GM18868 (cell line): ENCODE measurements around the gene WWOX.
"Not testable (repeated sequence)": the region's sequence is repeated elsewhere in the genome, so short reads cannot be mapped to it uniquely, and the experiment has no call there.

Source experiments
- ATAC-seq: cut with Tn5 transposase; IDR thresholded peaks from one replicate; pipeline ENCODE4 v1.9.1; 2021; ENCODE audit warnings: mild to moderate bottlenecking, moderate library complexity; ENCODE audit not compliant: unreplicated experiment

The WWOX gene

DNA sequence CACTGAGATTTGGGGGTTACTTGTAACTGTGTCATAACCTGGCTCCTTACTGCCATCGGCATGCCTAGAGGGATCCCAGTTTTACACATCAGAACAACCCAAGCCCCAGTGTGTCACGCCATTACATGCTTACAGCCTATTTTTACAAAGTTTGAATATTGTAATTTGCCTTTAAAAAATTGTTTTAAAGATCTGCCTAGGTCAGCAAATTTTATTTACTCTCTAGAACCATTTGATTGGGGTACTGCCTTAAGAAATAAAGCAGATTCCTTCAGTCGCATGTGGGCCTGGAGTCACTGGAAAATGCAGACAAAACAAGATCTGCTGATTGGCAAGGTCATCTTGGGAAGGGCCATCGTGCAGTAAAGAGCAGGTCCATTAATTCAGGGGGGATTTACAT, 566.9 kb downstream of the WWOX start:
- ATAC-seq: no peak

DNA sequence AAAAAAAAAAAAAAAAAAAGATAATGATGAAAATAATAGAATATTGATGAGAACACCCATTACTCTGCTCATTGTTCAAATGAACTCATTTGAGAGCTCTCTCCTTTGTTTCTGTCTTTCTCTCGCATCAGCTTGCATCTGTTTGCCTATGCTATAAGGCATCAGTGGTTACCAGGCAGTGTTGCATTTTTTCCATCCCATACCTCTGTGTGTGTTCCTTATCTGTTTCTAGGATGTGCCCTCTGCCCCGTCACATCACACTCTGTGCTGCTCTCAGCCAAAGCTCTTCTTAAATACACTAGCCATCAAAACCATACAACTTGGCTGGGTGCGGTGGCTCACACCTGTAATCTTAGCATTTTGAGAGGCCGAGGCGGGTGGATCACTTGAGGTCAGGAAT, 568.2 kb downstream of the WWOX start:
- no peak for ATAC-seq

DNA sequence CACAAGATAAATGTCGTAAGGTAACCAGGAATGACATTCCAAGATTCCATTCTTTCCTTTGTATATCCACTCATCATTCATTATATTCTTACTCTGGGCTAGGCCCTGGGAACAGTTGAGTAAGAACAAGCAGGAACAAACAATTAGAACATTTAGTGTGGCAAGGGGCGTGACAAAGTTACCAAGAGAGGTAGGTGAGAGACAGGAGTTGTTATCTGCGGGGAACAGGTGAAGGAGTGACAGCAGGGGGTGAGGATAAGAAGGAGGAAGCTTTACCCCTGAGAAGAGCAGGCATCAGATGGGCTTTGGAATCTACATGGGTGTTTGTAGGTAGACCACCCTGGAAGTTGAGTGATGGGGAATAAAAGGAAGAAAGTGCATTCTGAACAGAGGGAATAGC, 568.9 kb downstream of the WWOX start:
- ATAC-seq: no peak

DNA sequence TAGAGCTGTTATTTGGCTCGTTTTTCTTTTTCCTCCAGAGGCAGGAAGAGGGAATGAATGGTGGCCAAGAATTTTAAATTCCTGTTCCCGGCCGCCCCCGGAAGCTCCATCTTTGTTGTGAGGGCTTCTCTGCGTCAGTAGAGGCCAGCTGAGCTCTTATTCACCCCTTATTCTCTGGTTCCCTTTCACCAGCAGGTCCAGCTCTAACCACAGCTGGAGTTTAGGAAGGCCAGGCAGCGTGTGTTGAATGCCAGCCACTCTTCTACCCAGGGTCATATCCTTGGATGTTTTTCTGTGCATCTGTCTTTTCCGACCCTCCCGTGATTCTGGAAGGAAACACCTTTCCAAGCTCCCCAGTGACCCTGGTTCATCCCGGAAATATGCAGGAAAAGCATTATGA, 570.5 kb downstream of the WWOX start:
- no peak for ATAC-seq

DNA sequence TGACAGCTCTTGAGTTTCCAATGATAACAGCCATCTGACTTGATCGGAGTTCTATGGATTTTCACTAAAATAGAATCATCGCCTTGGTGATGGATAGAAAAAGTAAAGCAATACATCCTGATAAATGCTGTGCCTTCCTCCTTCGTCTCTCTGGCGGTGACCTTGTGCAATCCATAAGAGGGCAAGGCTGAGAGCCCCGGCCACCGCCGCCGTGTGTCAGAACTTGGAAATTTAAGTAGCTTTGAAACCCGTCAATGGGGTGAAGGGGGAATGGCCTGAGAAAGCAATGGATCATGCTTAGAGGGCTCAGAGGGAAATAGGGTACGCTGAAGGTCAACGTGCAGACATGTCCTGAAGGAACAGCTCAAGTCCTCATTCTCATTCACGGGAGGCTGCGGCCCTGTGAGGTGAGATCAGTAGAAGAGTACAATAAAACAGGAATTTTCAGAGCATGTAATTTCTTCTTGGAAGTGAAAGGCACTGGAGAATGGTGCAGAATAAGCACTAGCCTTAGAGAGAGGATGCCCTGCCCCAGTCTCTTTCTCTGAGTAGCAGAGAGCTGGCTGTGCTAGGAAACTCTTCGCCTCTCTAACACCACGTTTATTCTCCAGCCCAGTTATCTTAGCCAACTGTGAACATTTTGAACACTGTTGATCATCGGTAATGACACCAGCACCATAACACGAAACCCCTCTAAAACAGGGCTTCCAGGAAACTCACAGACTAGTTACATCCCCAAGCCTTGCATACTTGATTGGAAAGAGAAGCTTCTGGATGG, 573.5 kb downstream of the WWOX start:
- ATAC-seq: no peak

DNA sequence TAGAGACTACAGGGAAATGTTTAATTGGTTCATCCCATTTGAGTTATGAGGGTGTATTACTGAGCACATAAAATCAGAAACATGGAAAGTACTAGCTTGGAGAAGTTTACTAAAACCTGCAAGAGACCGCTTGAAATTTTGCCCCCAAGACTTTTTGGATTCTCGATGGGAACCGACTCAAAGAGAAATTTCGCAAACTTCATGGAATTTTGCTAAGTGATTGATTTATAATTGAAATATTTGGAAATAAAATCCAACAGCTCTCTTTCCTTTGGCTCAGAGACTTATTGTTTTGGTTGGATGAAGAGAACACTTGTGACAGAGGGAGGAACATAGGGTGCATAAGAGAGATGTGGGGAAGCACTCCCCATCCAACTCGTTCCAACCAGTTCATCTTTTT, 574.4 kb downstream of the WWOX start:
- ATAC-seq: no peak

DNA sequence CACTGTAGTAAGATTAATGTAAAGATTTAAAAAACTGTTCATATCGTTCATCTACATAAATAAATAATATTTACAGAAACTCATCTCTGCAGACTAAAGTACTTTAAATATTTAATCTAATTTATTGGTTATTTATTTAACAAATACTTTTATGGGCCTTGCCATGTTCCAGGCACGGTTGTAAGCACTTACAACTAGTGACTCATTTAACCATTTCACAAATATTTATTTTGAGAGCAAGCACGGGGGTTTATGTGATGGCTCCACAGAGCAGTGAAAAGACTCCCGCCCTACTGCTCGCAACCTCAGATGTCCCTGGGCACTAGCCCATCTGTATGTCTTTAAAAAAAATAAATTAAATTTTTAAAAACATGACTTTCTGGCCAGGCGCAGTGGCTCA, 575.9 kb downstream of the WWOX start:
- ATAC-seq: no peak

DNA sequence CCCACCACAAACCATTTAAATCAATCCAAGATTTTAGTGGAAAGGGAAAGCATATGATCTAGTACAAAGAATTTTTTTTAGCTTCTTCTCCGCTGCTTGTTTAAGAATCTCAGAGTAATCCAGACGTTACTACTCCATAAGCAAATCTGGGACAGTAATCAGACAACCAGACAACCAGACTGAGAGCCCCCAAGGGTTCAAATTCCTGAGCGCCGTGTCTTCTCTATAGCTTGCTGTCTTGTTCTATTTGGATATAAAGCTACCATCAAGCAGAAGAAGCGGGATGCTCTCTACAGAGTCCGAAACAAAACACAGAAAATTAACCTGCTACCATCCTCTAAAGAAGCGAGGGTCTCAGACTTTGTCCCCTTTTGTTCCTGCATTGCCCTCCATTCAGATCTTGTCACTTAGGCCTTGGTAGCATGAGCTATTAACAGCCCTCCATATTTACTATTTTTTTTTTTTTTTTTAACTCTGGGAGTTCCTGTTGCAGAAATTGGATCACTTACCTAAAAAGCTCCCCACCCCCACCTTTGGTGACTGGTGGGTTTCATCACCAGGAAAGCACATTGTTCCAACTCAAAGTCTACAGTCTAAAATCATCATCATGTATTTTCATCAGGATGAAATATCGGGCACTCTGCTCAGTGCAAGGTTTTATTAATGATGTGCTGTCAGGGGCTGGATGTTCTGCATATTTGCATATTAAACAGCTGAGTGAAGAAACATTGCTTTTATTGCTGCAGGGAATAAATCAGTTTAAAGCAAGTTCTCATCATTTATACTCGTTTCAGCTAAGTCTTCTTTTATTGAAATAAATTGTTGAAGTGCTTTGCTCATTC, 576.7 kb downstream of the WWOX start:
- no peak for ATAC-seq

DNA sequence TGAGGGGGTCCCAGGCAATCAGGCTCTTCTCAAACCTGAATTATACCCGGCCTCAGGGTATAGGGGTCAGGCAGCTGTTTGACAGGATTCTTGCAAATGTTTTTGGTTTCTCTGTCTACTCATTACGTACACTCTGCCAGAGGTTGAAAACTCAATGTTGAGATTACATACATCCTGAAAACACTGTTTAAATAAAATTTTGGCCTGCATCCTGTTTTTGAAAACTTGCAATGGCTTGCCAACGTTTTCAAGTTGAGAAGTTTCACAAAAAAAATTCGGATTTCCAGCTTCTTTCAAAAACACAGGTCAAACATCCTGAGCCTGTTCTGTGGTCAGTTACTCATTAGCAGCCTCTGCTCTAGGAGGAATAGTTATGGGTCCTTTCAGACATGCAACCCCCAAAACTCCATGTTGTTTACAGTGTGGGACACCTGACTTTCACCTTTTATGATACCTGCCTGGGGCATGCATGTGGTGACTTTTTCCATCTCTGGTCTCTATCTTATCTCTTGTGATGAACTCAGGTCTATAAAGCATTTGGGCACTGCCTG, 577.8 kb downstream of the WWOX start:
- no peak for ATAC-seq

DNA sequence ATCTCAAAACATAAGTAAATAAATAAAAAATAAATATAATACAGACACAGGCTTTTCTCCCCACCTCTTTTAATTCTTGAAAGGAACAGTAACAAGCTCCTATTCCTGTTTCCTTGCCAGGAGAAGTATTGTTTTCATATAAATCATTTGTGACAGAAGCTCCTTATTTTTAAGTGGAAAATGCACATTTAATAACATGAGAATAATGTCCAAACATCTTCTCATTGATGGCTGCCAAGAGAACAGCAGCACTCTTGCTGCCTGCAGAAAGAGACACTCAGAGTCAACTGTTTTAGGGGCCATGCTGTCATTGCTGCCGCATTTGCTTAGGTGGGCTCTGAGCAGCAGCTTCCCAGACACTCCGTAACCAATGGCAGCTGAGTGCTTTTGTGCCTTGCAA, 580.1 kb downstream of the WWOX start:
- ATAC-seq: no peak

DNA sequence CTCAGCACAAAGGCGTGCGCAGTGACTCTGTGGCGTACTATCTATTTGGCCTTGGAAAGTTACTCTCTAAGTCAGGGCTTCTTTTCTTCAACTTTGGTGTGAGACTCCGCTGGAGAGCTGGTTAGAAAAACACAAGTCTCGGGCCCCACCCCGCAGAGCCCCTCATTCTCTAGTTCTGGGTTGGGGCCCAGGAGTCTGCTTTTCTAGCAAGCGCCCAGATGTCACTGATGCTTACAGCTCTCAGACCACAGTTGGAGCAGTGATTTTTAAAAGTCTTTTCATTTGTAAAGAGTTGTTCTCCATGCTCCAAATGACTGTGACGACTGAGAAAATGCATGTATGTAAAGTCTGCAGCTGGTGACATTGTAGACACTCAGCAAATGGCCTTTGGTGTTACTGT, 582.3 kb downstream of the WWOX start:
- no peak for ATAC-seq

DNA sequence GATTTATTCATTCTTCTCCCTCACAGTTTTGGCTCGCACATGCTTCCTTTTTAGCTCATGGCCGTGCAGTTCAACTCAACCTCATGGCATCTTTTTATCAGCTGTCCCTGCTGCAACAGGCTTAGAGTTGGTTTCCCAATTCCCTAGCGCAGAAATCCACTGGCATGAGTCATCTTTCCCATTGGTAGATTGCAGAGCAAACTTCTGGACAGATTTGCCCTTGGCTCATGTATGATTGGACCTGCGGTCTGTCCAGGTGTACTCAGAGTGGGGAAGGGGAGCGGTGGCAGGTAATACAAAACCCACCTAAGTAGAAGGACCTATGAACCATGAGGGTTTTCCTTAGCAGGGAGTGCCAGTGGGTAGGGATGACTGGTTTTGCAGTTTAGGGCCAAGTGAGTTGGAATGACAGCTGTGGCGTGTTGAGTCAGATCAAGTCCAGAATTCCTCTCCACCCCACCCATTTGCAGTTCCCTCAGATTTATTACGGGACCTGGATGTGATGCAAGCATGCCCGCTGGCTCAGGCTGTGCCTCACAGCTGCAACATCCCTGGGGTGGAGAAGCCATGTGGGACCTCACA, 584.7 kb downstream of the WWOX start:
- no peak for ATAC-seq

DNA sequence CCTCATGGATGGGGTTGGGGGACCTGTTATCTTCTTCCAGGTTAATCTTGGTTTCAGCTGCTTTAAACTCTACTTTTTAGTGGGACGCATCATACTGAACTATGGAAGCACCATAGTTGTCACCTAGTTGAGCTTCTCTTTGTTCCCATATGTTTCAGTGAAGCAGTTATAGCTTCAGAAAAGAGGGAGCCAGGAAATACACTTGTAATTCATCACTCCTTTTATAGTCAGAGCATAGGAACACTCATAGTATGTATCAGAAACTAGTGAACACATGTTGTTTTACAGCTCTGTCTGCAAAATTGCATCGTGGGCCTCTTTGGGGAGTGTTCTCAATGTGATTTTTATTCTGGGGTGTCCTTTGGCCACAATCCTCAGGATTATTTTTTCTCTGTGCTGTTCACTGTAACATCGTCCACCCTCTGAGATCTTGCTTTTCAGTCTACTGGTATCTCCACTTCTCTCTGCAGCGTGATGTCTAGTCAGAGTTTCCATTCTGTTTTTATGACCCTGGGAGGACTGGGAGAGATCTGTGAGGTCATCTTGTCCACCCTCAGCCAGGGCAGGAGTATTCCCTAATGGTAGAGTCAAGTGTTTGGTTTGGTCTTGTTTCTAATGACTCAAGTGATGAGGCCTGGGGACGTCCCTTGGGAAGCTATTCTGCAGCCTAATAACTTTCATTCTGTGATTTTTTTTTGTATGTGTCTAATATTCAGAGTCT, 585.4 kb downstream of the WWOX start:
- no peak for ATAC-seq

DNA sequence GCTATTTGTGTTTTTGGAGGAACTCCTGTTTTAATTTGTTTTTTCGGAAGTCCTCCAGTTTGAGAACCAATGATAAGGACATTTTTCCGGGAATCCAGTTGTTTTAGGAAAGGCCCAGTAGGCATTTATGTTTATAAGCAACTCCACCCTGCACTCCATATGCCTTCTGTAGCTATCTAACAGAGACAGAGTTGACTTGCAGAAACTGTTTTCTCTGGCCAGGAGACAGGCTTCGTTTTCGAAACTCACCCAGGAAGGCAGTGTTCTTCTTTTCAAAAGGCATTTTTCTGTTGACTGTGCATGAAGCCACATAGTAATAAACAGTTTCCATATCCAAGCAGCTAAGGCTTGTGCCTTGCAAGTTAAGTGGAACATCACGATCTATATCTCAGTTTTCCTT, 587.1 kb downstream of the WWOX start:
- ATAC-seq: no peak

DNA sequence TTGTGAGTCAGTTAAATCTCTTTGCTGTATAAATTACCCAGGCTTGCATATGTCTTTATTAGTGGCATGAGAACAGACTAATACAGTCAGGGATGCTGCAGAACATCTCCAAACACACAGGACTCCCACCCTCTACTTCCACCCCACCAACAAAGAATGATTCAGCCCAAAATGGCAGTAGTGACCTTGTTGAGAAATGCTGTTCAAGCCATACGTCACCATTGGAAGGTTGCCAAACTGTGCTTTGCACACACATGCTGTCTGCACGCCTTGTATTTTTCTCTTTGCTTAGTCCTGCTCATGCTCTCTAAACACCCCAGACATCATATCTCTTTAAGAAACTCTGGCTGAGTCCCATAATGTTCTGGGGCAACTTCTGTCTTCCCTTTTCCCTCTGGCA, 589.6 kb downstream of the WWOX start:
- no peak for ATAC-seq

DNA sequence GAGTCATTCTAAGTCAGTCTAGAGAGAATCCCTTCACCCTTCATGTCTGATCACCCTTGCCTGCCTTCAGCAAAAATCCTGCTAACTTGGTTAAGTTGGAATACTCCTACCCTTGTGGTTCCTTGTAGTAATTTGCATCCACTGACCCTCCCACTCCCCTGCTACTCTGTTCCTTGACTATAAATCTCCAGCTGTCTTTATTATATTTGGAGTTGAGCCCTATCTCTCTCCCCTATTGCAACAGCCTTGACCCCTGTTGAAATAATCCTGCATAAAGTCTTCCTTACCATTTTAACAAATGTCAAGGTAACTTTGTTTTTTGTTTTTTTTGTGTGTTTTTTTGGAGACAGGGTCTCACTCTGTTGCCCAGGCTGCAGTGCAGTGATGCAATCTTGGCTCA, 590.1 kb downstream of the WWOX start:
- no peak for ATAC-seq

DNA sequence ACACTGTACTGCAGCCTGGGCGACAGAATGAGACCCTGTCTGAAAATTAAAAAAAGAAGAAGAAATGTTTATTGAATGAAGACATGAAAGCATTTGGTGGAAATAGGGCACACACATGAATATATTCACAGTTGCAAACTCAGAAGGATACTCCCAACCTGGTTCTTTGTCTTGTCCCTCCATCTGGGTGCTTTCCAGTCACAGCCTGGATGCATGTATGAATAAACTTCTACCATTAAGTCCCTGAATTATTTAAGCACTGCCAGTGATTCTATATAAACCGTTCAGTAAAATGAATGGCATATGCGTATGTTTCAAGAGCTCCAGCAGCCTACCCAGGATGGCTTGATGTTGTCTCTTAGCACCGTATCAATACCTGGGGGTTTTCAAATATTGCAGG, 591.1 kb downstream of the WWOX start:
- no peak for ATAC-seq

DNA sequence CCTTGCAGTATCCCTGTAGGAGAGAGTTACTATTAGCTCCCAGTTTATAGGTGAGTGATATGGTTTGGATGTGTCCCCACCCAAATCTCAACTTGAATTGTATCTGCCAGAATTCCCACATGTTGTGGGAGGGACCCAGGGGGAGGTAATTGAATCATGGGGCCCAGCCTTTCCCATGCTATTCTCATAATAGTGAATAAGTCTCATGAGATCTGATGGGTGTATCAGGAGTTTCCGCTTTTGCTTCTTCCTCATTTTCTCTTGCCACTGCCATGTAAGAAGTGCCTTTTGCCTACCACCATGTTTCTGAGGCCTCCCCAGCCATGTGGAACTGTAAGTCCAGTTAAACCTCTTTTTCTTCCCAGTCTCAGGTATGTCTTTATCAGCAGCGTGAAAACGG, 592.3 kb downstream of the WWOX start:
- not testable (repeated sequence) for ATAC-seq

DNA sequence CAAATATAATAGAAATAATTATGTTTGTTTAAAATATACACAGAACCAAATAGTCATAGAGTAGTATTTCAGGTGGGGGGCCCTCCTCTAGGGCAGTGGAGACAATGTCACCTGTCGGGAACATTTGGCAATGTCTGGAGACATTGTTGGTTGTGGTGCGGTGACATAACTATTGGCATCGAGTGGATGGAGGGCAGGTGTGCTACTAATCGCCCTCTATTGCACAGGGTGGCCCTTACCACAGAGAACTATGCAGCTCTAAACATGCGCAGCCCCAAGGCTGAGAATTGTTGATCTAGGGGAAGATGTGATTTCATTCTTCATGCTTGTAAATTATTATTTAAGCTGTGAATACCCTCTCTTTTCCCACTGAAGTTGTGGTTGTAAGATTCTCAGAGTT, 594.0 kb downstream of the WWOX start:
- ATAC-seq: no peak

DNA sequence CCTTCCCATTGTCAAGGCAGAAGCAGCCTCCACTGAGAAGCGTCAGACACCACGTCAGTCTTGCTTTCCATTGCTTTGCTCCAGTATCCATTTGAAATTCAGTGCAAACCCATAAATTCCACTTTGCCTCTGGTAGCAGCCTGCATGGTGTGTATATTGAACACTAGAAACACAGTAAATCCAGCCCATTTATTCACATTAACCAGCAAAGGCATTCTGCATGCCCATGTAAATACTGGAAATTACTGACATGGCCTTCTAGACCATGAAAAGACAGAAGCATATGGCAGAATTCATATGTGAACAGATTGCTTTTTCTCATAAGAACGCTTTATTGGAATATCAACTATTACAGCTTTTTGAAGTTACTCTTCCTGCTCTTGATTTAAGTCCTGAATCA, 595.0 kb downstream of the WWOX start:
- no peak for ATAC-seq

DNA sequence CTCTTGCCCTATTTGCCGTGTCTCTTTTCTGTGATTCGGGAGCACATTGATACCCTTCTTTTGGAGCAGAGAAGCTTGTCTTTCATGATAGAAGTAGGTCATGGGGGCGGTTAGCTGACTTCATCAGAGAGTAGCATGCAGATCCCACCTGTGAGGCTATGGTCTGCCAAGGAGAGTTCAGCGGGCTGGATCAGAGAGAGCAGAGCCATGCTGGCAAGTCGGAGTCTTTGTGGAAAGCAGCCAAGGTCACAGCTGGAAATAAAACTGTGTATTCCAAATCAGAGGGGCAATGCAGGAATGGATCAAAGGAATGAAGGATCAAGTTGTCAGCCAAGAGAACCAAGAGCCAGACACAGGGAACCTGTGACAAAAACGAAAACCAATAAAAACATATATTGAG, 595.9 kb downstream of the WWOX start:
- ATAC-seq: no peak
